ENCODE results near the gene ONECUT3.

- TF ChIP-seq CTCF (IDR thresholded peaks at IDR 0.05) (no peak), POLR2A (IDR thresholded peaks at IDR 0.05) (no peak)
These were observed 51.6 kb downstream of the ONECUT3 start for GRCh38 chr19:1804858-1805257.

All from heart left ventricle (tissue), 13 donors.